GM18511 (cell line): ENCODE data around the gene TCF12.
"Not testable (repeated sequence)": the region's sequence is repeated elsewhere in the genome, so short reads cannot be mapped to it uniquely, and the experiment has no call there.

ENCODE experiments used
- ATAC-seq: cut with Tn5 transposase; IDR thresholded peaks from one replicate; pipeline ENCODE4 v1.9.1; 2021; ENCODE audit warnings: mild to moderate bottlenecking, moderate library complexity; ENCODE audit not compliant: unreplicated experiment

The TCF12 gene

DNA sequence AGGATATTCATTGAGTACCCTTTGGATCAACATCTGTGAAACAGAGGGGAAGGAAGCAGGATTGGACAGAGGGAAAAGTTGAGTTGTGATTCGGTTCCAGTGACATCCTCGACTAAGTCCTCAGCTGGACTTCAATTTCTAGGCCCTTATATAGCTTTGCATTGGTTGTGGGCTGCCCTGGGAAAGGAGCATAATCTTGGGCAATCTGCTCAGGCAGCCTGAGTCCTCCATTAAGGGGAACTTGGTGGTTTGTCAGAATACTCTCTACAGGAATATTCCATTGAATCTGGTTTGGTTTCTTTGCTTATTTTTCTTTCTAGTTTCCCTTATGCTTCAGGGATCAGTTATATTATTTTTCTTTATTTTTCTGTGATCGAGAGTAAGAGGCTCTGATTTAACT is 94.1 kb downstream of the TCF12 start:
- ATAC-seq, result no peak

DNA sequence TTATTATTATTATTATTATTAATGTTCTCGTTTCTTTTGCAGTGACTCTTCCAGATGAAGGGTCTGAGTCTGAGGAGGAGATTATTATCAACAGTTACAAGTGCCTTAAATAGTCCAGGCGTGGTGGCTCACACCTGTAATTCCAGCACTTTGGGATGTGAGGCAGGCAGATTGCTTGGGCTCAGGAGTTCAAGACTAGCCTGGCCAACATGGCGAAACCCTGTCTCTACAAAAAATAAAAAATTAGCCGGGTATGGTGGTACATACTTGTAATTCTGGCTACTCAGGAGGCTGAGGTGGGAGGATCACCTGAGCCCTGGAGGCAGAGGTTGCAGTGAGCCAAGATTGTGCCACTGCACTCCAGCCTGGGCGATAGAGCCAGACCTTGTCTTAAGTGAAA is 96.5 kb downstream of the TCF12 start:
- ATAC-seq, result not testable (repeated sequence)

DNA sequence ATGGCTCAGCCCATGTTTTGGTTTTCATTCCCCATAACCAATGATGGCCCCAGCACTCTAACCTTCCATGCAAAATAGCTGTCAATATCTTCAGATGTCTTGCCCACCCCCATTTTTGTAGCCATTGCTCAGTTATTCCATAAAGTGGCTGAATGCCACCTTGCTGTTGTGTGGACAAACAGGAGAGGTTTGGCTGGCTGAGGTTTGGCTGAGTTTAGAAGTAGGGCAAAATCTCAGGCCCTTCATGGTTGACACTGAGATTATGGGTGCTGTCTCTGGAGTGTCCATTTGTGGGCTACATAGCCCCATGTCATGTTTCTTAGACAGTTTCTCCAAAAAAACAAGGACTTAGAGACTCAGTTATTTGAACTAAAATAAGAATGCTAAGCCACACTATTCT is 96.9 kb downstream of the TCF12 start:
- no peak for ATAC-seq

DNA sequence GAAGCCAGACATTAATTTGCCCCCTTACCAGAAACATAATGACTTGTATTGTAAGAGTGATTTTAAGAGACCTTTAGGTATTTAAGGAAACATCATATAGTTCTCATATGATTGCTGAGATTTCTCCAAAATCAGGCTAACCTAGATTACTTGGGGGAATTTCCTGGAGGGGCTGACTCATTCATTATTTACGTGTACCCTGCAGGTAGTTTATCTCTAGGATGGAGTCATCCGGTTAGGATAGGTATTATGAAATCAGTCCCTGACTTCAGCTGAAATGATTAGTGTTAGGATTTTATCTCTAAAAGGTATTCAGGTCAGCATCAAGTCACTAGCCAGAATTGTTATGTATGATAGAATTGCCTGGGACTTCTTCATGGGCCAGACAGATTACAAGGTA is 97.5 kb downstream of the TCF12 start:
- no peak for ATAC-seq

DNA sequence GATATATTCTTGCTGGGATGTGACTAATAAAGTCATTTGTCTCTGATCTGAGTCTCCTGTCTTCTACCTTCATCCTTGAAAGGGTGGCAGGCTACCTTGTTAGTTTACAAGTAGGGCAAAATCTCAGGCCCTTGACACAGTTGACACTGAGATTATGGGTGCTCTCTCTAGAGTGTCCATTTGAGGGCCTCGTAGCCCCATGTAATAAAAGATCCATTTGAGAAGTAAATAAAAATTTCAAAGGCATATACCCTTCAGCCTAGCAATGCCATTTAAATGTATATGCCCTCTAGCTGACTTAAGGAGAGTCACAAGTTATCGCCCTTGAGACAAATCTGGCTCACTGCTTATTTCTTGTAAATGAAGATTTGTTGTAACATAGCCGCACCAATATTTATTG is 98.6 kb downstream of the TCF12 start:
- ATAC-seq, result no peak

DNA sequence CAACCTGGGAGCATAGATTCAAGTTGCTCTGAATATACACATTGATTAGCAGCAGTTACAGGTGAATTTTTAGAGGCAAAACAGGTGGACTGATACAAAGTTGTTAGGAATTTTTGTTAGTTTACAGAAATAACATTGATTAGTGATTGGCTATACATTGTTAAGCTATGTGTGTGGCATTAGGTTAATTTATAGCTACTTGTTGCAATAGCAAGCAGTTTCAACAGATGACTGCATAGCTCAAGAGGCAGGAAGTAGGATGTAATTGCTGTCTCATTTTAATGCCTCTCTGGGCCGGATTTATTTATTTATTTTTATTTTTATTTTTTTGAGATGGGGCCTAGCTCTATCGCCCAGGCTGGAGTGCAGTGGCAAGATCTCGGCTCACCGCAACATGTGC is 99.7 kb downstream of the TCF12 start:
- no peak for ATAC-seq

DNA sequence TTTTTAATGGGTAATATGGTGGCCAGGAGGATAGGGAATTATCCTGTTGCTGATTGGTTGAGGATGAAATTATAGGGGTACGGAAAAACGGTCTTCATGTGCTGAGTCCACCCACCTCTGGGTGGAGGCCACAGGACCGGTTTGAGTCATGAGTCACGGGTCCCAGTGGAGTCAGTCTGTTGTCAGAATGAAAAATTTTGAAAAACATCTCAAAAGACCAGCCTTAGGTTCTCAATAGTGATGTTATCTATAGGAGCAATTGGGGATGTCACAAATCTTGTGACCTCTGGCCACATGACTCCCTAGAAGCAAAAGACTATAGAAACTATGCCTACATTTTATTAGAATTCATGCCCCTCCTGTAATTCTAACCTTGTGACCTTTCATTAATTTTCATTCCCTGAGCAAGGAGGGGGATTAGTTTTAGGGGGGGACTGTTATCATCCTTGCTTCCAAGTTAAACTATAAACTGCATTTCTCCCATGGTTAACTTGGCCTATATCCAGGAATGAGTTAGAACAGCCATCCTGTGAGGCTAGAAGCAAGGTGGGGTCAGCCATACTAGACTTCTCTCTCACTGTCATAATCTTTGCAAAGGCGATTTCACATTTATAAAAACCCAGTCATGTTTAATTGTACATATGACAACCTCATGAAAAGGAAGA is 101.2 kb downstream of the TCF12 start:
- ATAC-seq, result no peak

DNA sequence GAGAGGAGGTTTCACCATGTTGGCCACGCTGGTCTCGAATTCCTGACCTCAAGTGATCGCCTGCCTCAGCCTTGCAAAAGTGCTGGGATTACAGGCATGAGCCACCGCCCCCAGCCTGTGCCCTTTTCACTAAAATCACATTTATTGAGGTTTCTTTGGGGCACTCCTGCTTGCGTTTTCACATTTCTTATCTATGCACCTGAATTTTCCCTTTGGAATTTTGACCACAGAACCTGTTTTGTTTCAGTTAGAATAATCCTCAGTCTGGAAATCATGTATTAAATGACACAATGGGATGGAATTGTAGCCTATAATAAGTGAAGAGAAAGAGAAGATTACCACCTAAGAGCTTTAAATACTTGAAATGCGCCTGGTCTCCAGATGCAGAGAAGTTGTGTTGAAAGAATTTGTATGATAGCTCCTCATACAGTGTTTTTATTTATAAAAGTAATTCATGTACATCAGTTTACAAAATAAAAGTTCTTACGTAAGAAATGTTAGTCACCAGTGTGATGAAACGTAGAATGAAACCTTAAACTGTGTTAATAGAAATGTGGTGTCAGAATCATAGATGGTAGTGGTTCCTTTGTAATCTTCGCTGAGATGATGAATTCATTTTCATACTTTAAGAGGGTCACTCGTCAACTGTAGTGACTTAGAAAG is 107.0 kb downstream of the TCF12 start:
- no peak for ATAC-seq

DNA sequence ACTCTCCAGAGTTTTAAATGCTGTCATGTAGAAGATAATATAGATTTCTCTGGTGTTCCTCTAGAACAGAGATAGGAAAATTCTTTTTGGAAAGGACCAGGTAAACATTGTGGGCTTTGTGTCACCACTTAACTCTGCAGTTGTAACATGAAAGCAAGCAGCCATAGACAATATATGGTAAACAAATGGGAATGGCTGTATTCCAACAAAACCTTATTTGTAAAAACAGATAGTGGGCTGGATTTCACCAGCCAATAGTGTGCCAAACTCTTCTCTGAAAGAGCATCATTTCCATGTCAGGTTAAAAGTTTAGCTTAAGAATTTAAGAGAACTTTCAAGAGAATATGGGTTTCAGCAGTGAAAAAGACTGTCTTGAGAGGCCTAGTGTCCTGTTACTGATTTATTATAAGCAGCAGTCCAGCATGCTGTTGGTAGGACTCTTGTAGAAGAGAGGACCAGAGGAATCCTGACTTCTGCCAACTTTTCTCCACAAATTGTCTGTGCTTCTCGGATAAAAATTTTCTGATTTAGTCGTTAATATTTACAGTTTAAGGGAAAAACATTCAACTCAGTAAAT is 107.7 kb downstream of the TCF12 start:
- no peak for ATAC-seq

DNA sequence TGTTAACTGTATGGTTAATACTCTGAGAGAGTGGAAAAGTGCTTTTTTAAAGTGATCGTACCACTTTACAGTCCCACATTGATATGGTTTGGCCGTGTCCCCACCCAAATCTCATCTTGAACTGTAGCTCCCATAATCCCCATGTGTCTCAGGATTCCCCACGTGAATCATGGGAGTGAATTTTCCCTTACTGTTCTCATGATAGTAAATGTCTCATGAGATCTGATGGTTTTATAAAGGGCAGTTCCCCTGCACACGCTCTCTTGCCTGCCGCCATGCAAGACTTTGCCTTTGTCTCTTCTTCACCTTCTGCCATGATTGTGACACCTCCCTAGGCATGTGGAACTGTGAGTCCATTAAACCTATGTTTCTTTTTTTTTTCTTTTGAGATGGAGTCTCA is 109.2 kb downstream of the TCF12 start:
- no peak for ATAC-seq

DNA sequence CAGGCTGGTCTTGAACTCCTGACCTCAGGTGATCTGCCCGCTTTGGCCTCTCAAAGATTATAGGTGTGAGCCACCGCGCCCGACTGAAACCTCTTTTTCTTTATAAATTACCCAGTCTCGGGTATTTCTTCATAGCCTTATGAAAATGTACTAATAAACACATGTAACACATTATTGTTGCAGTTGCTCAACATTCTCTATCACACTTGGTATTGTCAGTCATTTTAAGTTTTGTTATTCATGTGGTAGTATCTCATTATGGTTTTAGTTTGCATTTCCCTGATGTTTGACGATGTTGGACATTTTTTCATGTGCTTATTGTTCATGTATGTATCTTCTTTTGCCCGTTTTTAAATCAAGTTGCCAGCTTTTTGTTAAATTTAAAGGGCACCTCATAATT is 109.7 kb downstream of the TCF12 start:
- no peak for ATAC-seq

DNA sequence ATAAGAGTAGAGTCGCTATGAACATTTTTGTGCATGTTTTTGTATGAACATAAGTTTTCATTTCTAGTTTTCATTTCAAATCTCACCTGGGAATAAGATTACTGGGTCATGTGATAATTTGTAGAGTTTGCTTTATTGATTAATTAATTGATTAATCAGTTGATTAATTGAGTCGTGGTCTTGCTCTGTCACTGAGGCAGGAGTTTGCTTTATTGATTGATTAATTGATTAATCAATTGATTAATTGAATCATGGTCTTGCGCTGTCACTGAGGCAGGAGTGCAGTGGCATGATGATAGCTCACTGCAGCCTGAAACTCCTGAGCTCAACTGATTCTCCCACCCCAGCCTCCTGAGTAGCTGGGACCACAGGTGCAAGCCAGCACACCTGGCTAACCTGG is 111.6 kb downstream of the TCF12 start:
- ATAC-seq, result no peak

DNA sequence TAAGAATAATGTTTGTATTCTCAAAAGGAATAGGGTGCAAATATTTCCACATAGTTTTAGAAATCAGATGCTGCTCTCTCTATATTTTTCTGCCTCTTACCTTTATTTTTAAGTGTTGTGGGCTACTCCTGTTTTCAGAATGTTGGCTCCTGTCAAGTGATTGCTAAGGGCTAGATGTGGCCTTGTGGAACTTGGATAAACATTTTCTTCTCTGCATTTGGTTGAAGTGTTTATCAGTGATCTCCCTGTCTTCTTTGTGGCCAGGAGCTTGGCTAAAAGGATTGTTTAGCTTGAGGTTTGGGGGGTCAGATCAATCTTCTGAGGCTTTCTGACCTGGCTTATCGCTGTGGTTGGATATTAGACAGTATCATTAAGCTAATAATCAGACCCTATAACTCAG is 112.6 kb downstream of the TCF12 start:
- no peak for ATAC-seq

DNA sequence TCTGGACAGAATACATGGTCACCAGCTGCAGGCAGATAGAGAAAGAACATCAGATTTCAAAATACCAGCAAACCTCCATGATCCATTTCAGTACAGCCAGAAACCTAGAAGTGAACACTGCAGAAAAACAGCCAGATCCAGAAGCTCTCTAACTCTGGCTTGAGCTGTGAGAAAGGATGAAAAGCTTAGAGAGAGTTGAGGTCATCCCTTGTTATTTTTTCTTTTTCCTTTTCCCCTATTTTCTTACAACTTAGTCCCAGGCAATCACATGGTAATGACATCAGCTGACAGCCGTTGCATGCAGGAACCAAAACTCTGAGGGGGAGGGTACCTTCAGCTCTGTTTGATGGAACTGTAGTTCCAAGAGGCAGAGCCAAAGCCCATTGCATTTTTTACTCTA is 113.2 kb downstream of the TCF12 start:
- ATAC-seq, result no peak

DNA sequence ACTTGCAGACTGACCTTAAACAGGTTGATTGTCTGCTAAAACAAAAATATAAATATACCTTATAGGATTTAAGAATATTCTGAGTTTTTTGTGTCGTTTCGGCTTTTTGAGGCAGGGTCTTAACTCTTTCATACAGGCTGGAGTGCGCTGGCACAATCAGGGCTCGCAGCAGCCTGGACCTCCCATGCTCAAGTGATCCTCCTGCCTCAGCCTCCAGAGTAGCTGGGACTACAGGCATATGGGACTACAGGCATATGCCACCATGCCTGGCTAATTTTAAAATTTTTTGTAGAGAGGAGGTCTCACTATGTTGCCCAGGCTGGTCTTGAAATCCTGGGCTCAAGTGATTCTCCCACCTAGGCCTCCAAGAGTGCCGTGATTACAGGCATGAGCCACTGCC is 113.9 kb downstream of the TCF12 start:
- ATAC-seq, result no peak

DNA sequence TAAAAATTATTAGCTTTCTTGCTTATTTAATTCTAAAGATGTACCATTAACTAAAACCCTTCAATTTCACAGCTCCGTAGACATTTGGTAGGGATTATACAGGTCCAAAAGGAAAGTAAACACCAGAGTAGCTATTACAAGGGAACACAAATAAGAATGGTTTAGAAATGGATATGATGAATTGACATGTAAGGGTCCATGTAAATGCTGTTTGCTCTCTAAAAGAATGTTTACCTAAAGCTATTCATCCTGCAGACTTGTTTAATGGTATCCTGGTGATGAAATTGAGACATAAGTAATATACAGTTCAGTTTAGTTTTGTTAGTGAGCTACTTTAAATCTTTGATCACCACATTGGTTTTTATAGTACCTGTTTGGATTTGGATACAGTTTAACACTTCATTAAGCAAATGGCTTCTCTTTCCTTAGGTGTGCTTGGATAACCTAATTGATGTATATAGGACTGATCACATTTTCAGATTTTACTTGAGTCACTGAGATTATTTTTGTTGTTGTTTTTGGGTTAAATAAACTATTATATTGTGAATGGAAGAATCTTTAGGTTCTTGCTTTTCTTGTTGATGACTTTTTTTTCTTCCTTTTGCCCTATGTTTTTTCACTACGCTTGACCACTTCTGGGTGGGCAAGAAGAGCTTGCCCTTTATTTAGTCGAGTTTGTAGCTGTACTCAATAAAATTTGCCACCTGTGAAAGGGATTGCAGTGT is 115.4 kb downstream of the TCF12 start:
- no peak for ATAC-seq

DNA sequence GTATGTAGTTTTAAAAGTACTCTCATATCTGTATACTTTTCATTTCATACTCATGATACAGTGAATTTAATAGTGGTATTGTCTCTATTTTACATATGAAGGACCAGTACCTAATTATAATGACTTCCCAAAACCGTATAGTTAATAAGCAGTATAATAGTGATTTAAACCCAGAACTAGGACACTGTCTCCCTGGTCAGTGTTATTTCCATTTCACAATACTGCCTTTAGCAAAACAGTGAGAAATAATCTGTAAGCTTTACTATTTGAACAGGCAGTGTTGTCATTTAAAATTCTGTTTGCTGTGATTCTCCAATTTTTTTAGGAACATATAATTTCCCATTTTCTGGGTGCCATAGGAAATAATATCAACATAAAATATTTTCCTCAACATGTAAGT is 116.2 kb downstream of the TCF12 start:
- no peak for ATAC-seq

DNA sequence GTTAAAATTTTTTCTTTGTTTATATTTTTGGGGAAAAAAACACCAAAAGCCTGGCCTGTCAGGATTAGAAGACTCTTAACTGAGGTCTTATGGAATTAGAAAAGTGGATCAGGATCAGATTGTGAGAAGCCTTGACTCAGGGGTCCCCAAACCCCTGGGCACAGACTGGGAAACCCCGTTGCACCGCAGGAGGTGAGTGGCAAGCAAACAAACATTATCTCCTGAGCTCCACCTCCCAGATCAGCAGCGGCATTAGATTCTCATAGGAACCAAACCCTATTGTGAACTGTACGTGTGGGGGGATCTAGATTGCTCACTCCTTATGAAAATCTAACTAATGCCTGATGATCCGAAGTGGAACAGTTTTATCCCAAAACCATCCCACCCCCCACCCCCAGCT is 117.2 kb downstream of the TCF12 start:
- no peak for ATAC-seq

DNA sequence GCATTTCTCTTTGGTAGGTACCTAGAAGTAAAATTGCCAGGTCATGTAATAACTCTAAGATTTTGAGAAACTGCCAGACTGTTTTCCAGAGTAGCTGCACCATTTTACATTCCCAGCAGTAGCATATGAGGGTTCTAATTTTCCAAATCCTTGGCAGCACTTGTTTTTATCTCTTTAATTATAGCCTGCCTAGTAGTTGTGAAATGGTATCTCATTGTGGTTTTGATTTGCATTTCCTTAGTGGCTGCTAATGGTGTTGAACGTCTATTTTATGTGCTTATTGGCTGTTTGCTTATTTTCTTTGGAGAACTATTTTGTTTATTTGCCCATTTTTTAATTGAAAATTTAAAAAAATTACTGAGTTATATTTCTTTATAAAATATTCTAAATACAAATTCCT is 117.9 kb downstream of the TCF12 start:
- ATAC-seq, result no peak

DNA sequence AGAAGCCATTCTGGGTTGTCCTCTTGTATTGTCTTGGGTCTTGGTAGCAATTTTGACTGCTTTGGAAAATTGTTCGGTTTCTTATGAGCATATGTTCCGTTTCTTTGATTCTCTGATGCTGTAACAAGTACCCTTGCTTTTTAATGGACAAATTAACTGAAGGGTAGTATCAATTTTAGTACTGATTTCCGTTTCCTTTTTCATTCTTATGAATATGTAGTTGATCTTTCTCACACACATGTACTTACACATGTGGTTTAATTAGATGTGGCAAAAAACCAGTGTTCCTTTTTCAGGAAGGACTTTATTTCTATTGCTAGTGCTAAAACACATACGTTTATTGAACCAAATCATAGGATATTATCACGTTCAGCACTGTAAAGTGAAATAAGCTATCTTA is 119.1 kb downstream of the TCF12 start:
- ATAC-seq, result no peak

DNA sequence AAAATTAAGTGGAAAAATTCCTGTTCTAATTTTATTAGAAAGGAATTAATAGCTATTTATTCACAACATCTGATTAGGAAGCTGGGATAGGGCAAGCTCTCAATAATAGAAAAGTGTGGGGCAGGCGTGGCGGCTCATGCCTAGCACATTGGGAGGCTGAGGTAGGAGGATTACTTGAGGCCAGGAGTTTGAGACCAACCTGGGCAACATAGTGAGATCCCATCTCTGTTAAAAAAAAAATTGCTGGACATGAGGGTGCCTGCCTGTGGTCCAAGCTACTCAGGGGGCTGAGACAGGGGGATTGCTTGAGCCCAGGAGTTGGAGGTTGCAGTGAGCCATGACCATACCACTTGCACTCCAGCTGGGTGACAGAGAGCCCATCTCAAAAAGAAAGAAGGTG is 119.6 kb downstream of the TCF12 start:
- no peak for ATAC-seq

DNA sequence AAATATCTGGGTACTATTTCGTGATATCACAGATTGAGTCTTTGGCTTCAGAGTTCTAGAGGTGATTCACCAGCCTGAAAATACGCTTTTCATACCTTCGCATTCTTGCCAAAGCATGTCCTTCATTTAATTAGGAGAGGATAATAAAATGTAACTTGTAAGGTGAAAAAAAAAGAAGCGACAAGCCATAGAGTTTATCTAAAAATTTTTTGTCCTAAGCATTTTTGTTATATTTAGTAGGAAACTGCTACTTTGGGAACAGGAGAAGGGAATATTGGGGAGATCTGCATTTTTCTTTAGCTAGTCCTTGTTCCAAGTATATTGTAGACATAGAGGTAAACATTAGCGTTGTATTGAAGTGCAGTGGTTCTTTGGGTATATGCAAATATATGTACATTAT is 120.1 kb downstream of the TCF12 start:
- ATAC-seq, result no peak
